ENCODE results near the gene UGT1A3. TPM values are rescaled to one million over a fixed set of nuclear protein-coding genes. Genes with fewer than 3 reads are reported as not detected.

UGT1A3 gene
- total and polyA plus RNA-seq, 7 donors: 0.36 TPM; not detected in 6

GRCh38 chr2:233817361-233817911, 88.6 kb downstream of the UGT1A3 start:
- Histone ChIP-seq H3K27me3 (no peaks in the 10 kb centered on the region), H3K27ac (no peak overlapping the region), H3K9me3 (peaks cover 0 to 1% (median 0%) of the 10 kb centered on the region in 4 donors), H3K4me3 (no peak overlapping the region), H3K36me3 (no peaks in the 10 kb centered on the region), H3K4me1 (no peaks in the 10 kb centered on the region)
- intact Hi-C loops (cut with DNase I): no loop called here
- no peak for TF ChIP-seq CTCF (IDR thresholded peaks at IDR 0.05)
- TF ChIP-seq POLR2A (IDR thresholded peaks at IDR 0.05): no peak
- no peak for TF ChIP-seq POLR2AphosphoS5 (IDR thresholded peaks at IDR 0.05)
- TF ChIP-seq EP300 (IDR thresholded peaks at IDR 0.05): no peak
- 81 to 82% methylated on average over 3 of the region's 3 CpGs for WGBS, 2 donors
- DNase-seq: peak; percentile 39

GRCh38 chr2:233817995-233818638, 89.3 kb downstream of the UGT1A3 start:
- Histone ChIP-seq H3K27me3 (no peaks in the 10 kb centered on the region), H3K9me3 (peaks cover 0 to 1% (median 0%) of the 10 kb centered on the region in 4 donors), H3K4me3 (no peak overlapping the region), H3K27ac (no peak overlapping the region), H3K36me3 (no peaks in the 10 kb centered on the region), H3K4me1 (no peaks in the 10 kb centered on the region)
- no peak for DNase-seq
- 81 to 91% methylated on average over 11 of the region's 11 CpGs for WGBS, 2 donors
- intact Hi-C loops (cut with DNase I): no loop called here
- no peak for TF ChIP-seq POLR2A (IDR thresholded peaks at IDR 0.05)
- no peak for TF ChIP-seq CTCF (IDR thresholded peaks at IDR 0.05)
- TF ChIP-seq EP300 (IDR thresholded peaks at IDR 0.05): no peak
- no peak for TF ChIP-seq POLR2AphosphoS5 (IDR thresholded peaks at IDR 0.05)

- no peaks in the 10 kb centered on the region for H3K27me3 ChIP-seq
- TF ChIP-seq POLR2AphosphoS5 (IDR thresholded peaks at IDR 0.05) (no peak), CTCF (IDR thresholded peaks at IDR 0.05) (no peak), EP300 (IDR thresholded peaks at IDR 0.05) (no peak), POLR2A (IDR thresholded peaks at IDR 0.05) (no peak)
- 83 to 84% methylated on average over 17 of the region's 17 CpGs for WGBS, 2 donors
- H3K4me3 ChIP-seq: no peak overlapping the region
- peaks cover 0 to 1% (median 0%) of the 10 kb centered on the region in 4 donors for H3K9me3 ChIP-seq
- H3K4me1 ChIP-seq: no peaks in the 10 kb centered on the region
- no peaks in the 10 kb centered on the region for H3K36me3 ChIP-seq
- peak; percentile 48 for DNase-seq
- H3K27ac ChIP-seq: no peak overlapping the region
- intact Hi-C loops (cut with DNase I): no loop called here
These were observed 90.1 kb downstream of the UGT1A3 start for GRCh38 chr2:233818639-233819621.

GRCh38 chr2:233819884-233820773, 91.3 kb downstream of the UGT1A3 start:
- WGBS, 2 donors: 86 to 88% methylated on average over 18 of the region's 18 CpGs
- intact Hi-C loops (cut with DNase I): no loop called here

More at GRCh38 chr2:233819884-233820773, 91.3 kb downstream of the UGT1A3 start:
- no peaks in the 10 kb centered on the region for H3K36me3 ChIP-seq
- no peak overlapping the region for H3K27ac ChIP-seq
- no peaks in the 10 kb centered on the region for H3K4me1 ChIP-seq
- no peaks in the 10 kb centered on the region for H3K27me3 ChIP-seq
- TF ChIP-seq POLR2AphosphoS5 (IDR thresholded peaks at IDR 0.05) (no peak), POLR2A (IDR thresholded peaks at IDR 0.05) (no peak), CTCF (IDR thresholded peaks at IDR 0.05) (no peak), EP300 (IDR thresholded peaks at IDR 0.05) (no peak)
- H3K4me3 ChIP-seq: no peak overlapping the region
- peak; percentile 54 for DNase-seq
- no peaks in the 10 kb centered on the region for H3K9me3 ChIP-seq
